IMR-90 (cell line): ENCODE data around the gene TMC3. TPM values are rescaled to one million over a fixed set of nuclear protein-coding genes. Genes with fewer than 3 reads are reported as not detected.

Source experiments
- ATAC-seq: fragments of 200-7000 bp; cut with Tn5 transposase; 2 replicates; pipeline ENCODE4 v1.9.1; 2020; ENCODE audit warnings: low read depth, mild to moderate bottlenecking, moderate library complexity
- BruUV-seq: library from RNA; stranded (reverse); fragments of 400-500 nt; replicated peaks from 2 replicates; lab custom pipeline; 2021; lab: Mats Ljungman, UMichigan
- CTCF ChIA-PET: fragments of 300-600 bp; formaldehyde crosslinking; extraction: SDS; loops from one replicate; lab custom pipeline; 2021; ENCODE audit warnings: antibody characterized with exemption; lab: Yijun Ruan, JAX
- POLR2A ChIA-PET: fragments of 300-600 bp; sonication (Branson Sonifier 250); formaldehyde crosslinking; loops from one replicate; lab custom pipeline; 2022; ENCODE audit warnings: antibody characterized with exemption; ENCODE audit not compliant: unreplicated experiment; lab: Charles Lee
- DNase-seq: peaks from one replicate; pipeline ENCODE4 v3.0.0; 2013
- H2AFZ ChIP-seq: replicated peaks from 2 replicates; pipeline ENCODE3; 2013; ENCODE audit warnings: low read length, mild to moderate bottlenecking; ENCODE audit not compliant: poor library complexity
- H2AK5ac ChIP-seq: 2 replicates; pipeline ENCODE4 v1.6.1; 2013; ENCODE audit warnings: low read depth, low read length, inconsistent platforms
- H2AK9ac ChIP-seq: replicated peaks from 2 replicates; pipeline ENCODE3; 2013; ENCODE audit warnings: mild to moderate bottlenecking, low read depth, low read length, moderate library complexity; ENCODE audit not compliant: poor library complexity
- H2BK120ac ChIP-seq: 2 replicates; pipeline ENCODE4 v1.6.1; 2013; ENCODE audit warnings: low read depth, low read length, inconsistent platforms
- H2BK15ac ChIP-seq: 3 replicates; pipeline ENCODE4 v1.6.1; 2013; ENCODE audit warnings: low read depth, low read length, inconsistent platforms
- H2BK20ac ChIP-seq: 2 replicates; pipeline ENCODE4 v1.6.1; 2013; ENCODE audit warnings: low read depth, mild to moderate bottlenecking, inconsistent platforms, low read length, moderate library complexity
- H2BK5ac ChIP-seq: 2 replicates; pipeline ENCODE4 v1.6.1; 2013; ENCODE audit warnings: mild to moderate bottlenecking, low read depth, low read length, inconsistent platforms; ENCODE audit not compliant: poor library complexity, severe bottlenecking
- H3K14ac ChIP-seq: replicated peaks from 2 replicates; pipeline ENCODE4 v1.6.1; 2013; ENCODE audit warnings: low read depth, low read length, inconsistent platforms
- H3K18ac ChIP-seq: 2 replicates; pipeline ENCODE4 v1.6.1; 2013; ENCODE audit warnings: low read depth, low read length, control low read depth
- H3K23ac ChIP-seq: 2 replicates; pipeline ENCODE4 v1.6.1; 2013; ENCODE audit warnings: low read depth, low read length, inconsistent platforms
- H3K27ac ChIP-seq: 2 replicates; pipeline ENCODE4 v1.5.1; 2013; ENCODE audit warnings: mild to moderate bottlenecking, control low read depth, low read length; ENCODE audit not compliant: insufficient read depth
- H3K27me3 ChIP-seq: 2 replicates; pipeline ENCODE4 v1.6.1; 2013; ENCODE audit warnings: low read length; ENCODE audit not compliant: control insufficient read depth, insufficient read depth
- H3K36me3 ChIP-seq: 2 replicates; pipeline ENCODE4 v1.6.1; 2013; ENCODE audit warnings: low read length, mixed read lengths; ENCODE audit not compliant: control insufficient read depth, insufficient read depth
- H3K4ac ChIP-seq: 2 replicates; pipeline ENCODE4 v1.6.1; 2013; ENCODE audit warnings: low read depth, low read length, inconsistent platforms
- H3K4me1 ChIP-seq: 2 replicates; pipeline ENCODE4 v1.6.1; 2013; ENCODE audit warnings: low read length, mixed read lengths; ENCODE audit not compliant: control insufficient read depth, insufficient read depth
- H3K4me2 ChIP-seq: 2 replicates; pipeline ENCODE4 v1.6.1; 2013; ENCODE audit warnings: low read depth, mild to moderate bottlenecking, control low read depth, low read length, moderate library complexity
- H3K4me3 ChIP-seq: 2 replicates; pipeline ENCODE4 v1.5.1; 2013; ENCODE audit warnings: low read depth, mild to moderate bottlenecking, control low read depth, low read length, moderate library complexity; ENCODE audit not compliant: insufficient read depth
- H3K56ac ChIP-seq: 2 replicates; pipeline ENCODE4 v1.6.1; 2013; ENCODE audit warnings: low read length, inconsistent platforms; ENCODE audit not compliant: insufficient read depth; ENCODE audit errors: extremely low read depth
- H3K79me1 ChIP-seq, 2 experiments: 2 replicates each; pipeline ENCODE4 v1.6.1; 2013; ENCODE audit warnings: low read length in 2 of 2, inconsistent platforms in 1 of 2, low read depth in 1 of 2
- H3K9ac ChIP-seq: 2 replicates; pipeline ENCODE4 v1.6.1; 2013; ENCODE audit warnings: low read depth, low read length, control low read depth
- H3K9me1 ChIP-seq: 2 replicates; pipeline ENCODE4 v1.6.1; 2013; ENCODE audit warnings: low read length, inconsistent platforms; ENCODE audit not compliant: insufficient read depth
- H3K9me3 ChIP-seq: 2 replicates; pipeline ENCODE4 v1.6.1; 2013; ENCODE audit warnings: low read length; ENCODE audit not compliant: control insufficient read depth, insufficient read depth
- H4K20me1 ChIP-seq: 2 replicates; pipeline ENCODE4 v1.6.1; 2013; ENCODE audit warnings: low read length, inconsistent platforms; ENCODE audit not compliant: insufficient read depth
- H4K5ac ChIP-seq: 2 replicates; pipeline ENCODE4 v1.6.1; 2013; ENCODE audit warnings: mild to moderate bottlenecking, low read depth, low read length, control low read depth
- H4K8ac ChIP-seq, 2 experiments: 2 replicates each; pipeline ENCODE4 v1.6.1; 2013; ENCODE audit warnings: low read depth in 2 of 2, low read length in 2 of 2, control low read depth in 1 of 2, inconsistent platforms in 1 of 2
- H4K91ac ChIP-seq: 2 replicates; pipeline ENCODE4 v1.6.1; 2013; ENCODE audit warnings: low read depth, low read length, inconsistent platforms; ENCODE audit not compliant: insufficient read depth
- MAFK ChIP-seq: IDR thresholded peaks from 2 replicates; pipeline ENCODE4 v1.6.1; 2012; ENCODE audit warnings: low read depth, low read length, improper control_type of control experiment
- WGBS, 2 experiments: methylation state at CpG; one replicate each; pipeline versions ENCODE4 v1.1.5 to v1.1.7; 2013; ENCODE audit warnings: missing lambda C conversion rate in 2 of 2; ENCODE audit not compliant: insufficient read length in 1 of 2; ENCODE audit errors: extremely low coverage in 2 of 2; 5-methylcytosine and 5-hydroxymethylcytosine counted together
- dilution Hi-C: fragments of 300-500 bp; cut with HindIII; formaldehyde crosslinking; loops from one replicate; pipeline ENCODE4 v1.14.3; 2018; ENCODE audit warnings: low sequenced_read_pairs; ENCODE audit not compliant: unreplicated experiment
- in situ Hi-C: fragments of 300-500 bp; cut with MboI; formaldehyde crosslinking; loops from 3 replicates; pipeline ENCODE4 v1.14.3; 2019; ENCODE audit warnings: low sequenced_read_pairs, inconsistent platforms, mixed read lengths
- intact Hi-C: fragments of 100-400 bp; cut with micrococcal nuclease; formaldehyde crosslinking; loops from 2 replicates; pipeline ENCODE4 v1.10.0; 2022
- polyA plus RNA-seq, 3 experiments: library from polyadenylated mRNA; depleted of rRNA; stranded (reverse); fragments of >200 nt; gene quantifications; 2 replicates each; pipeline ENCODE4 v1.2.3, GENCODE V29; 2012; ENCODE audit warnings: low replicate concordance in 1 of 3
- total RNA-seq: library from RNA; depleted of rRNA; stranded (reverse); fragments of >200 nt; gene quantifications from 2 replicates; pipeline ENCODE4 v1.2.3, GENCODE V29; 2012

The TMC3 gene
- total and polyA plus RNA-seq, 2 of the 4 experiments (the other 2 are of a cell fraction): not detected

- H3K4ac ChIP-seq: no peak overlapping the region
- no peak overlapping the region for H3K14ac ChIP-seq
- H3K27ac ChIP-seq: no peak overlapping the region
- DNase-seq (no peak), ATAC-seq (no peak)
- no peak overlapping the region for H2BK120ac ChIP-seq
- H4K5ac ChIP-seq: no peak overlapping the region
- WGBS, 2 experiments: 100% methylated on average over 2 of the region's 4 CpGs; no CpG with 5 or more reads in 1 of the 2 experiments
- intact Hi-C loops (no loop called here), dilution Hi-C loops (no loop called here), in situ Hi-C loops (no loop called here)
- H3K18ac ChIP-seq: no peak overlapping the region
- no peaks in the 10 kb centered on the region for H4K20me1 ChIP-seq
- no peak overlapping the region for H3K4me3 ChIP-seq
- no peak overlapping the region for H2BK20ac ChIP-seq
- no peak for TF ChIP-seq MAFK
- no peaks in the 10 kb centered on the region for H3K9me3 ChIP-seq
- H2BK15ac ChIP-seq: no peak overlapping the region
- H3K9ac ChIP-seq: no peak overlapping the region
- H3K23ac ChIP-seq: no peak overlapping the region
- H2AFZ ChIP-seq: no peak overlapping the region
- no TSS peak for BruUV-seq
- no peak overlapping the region for H2AK9ac ChIP-seq
- no peak overlapping the region for H3K56ac ChIP-seq
- peaks cover 8% of the 10 kb centered on the region for H3K9me1 ChIP-seq
- no peak overlapping the region for H2AK5ac ChIP-seq
- no peak overlapping the region for H2BK5ac ChIP-seq
- POLR2A ChIA-PET: no interaction called here
- peaks cover 29% of the 10 kb centered on the region; the same call in 1 of the 2 replicates for H3K36me3 ChIP-seq
- peaks cover 2% of the 10 kb centered on the region for H3K4me1 ChIP-seq
- CTCF ChIA-PET: interaction anchor here (1.2 kb wide), 1 partner anchor 9 kb away, joined by 3 read pairs; no protein-coding TSS in a partner anchor
- no peak overlapping the region for H3K4me2 ChIP-seq
- H4K8ac ChIP-seq: no peak overlapping the region
- no peaks in the 10 kb centered on the region for H3K27me3 ChIP-seq
- H4K91ac ChIP-seq: no peak overlapping the region
- H3K79me1 ChIP-seq: no peaks in the 10 kb centered on the region
Observed at GRCh38 chr15:81301385-81301784, 72.6 kb downstream of the TMC3 start.
